CD4-positive, alpha-beta memory T cell (primary cell): Measurements from ENCODE around the gene UTP15. TPM values are rescaled to one million over a fixed set of nuclear protein-coding genes. Genes with fewer than 3 reads are reported as not detected.

Source experiments
- CTCF ChIA-PET: fragments of 350-600 bp; sonication (Branson Sonifier 250); formaldehyde crosslinking; loops from one replicate; lab custom pipeline; 2021; ENCODE audit warnings: inconsistent platforms; ENCODE audit not compliant: partially characterized antibody; lab: Charles Lee
- POLR2A ChIA-PET: fragments of 350-600 bp; sonication (Branson Sonifier 250); formaldehyde crosslinking; loops from one replicate; lab custom pipeline; 2021; ENCODE audit not compliant: partially characterized antibody; lab: Charles Lee
- DNase-seq, 5 donors: peaks; one replicate each; pipeline versions ENCODE4 v3.0.0 to v3.0.0-alpha.2; 2020 to 2022; ENCODE audit warnings: mixed read lengths in 1 of 5
- H3K27ac ChIP-seq: one replicate; pipeline ENCODE4 v1.7.0; 2013; ENCODE audit warnings: low read depth, low read length
- H3K27me3 ChIP-seq: 2 replicates; pipeline ENCODE4 v1.7.0; 2013; ENCODE audit warnings: mild to moderate bottlenecking, low read length, moderate library complexity; ENCODE audit not compliant: insufficient read depth
- H3K36me3 ChIP-seq: 2 replicates; pipeline ENCODE4 v1.7.0; 2013; ENCODE audit warnings: mild to moderate bottlenecking, low read length, moderate library complexity; ENCODE audit not compliant: insufficient read depth
- H3K4me1 ChIP-seq: 2 replicates; pipeline ENCODE4 v1.7.0; 2013; ENCODE audit warnings: mild to moderate bottlenecking, low read length, moderate library complexity; ENCODE audit not compliant: insufficient read depth
- H3K4me3 ChIP-seq, 2 donors: one replicate each; pipeline ENCODE4 v1.7.0; 2013; ENCODE audit warnings: low read length in 2 of 2, mild to moderate bottlenecking in 1 of 2
- H3K9me3 ChIP-seq, 2 donors: one replicate each; pipeline ENCODE4 v1.7.0; 2013; ENCODE audit warnings: low read length in 2 of 2, control low read depth in 1 of 2; ENCODE audit not compliant: control insufficient read depth in 1 of 2
- H3K27ac Mint-ChIP-seq, 7 donors: one replicate each; pipeline ENCODE4 v1.8.0; 2020 to 2021; ENCODE audit warnings: mixed read lengths in 7 of 7, mild to moderate bottlenecking in 6 of 7, inconsistent platforms in 3 of 7, moderate library complexity in 3 of 7
- H3K27me3 Mint-ChIP-seq, 2 donors: one replicate each; pipeline ENCODE4 v1.8.0; 2020 to 2021; ENCODE audit warnings: mixed read lengths in 2 of 2
- H3K36me3 Mint-ChIP-seq, 2 donors: one replicate each; pipeline ENCODE4 v1.8.0; 2020 to 2021; ENCODE audit warnings: mixed read lengths in 2 of 2, inconsistent platforms in 1 of 2, mild to moderate bottlenecking in 1 of 2
- H3K4me1 Mint-ChIP-seq, 4 donors: one replicate each; pipeline ENCODE4 v1.8.0; 2020 to 2021; ENCODE audit warnings: mixed read lengths in 4 of 4, mild to moderate bottlenecking in 1 of 4
- H3K4me3 Mint-ChIP-seq, 8 donors: one replicate each; pipeline ENCODE4 v1.8.0; 2020 to 2021; ENCODE audit warnings: mixed read lengths in 8 of 8, mild to moderate bottlenecking in 7 of 8, moderate library complexity in 6 of 8, inconsistent platforms in 3 of 8
- H3K9me3 Mint-ChIP-seq, 8 donors: one replicate each; pipeline ENCODE4 v1.8.0; 2020 to 2021; ENCODE audit warnings: mixed read lengths in 8 of 8, mild to moderate bottlenecking in 5 of 8, inconsistent platforms in 3 of 8, moderate library complexity in 1 of 8
- intact Hi-C: fragments of 100-400 bp; cut with micrococcal nuclease; formaldehyde crosslinking; loops from one replicate; pipeline ENCODE4 v1.15.1; 2023
- polyA plus RNA-seq, 2 donors: library from polyadenylated mRNA; unstranded; fragments of 300-500 nt; fragmentation: Illumina TruSeq; gene quantifications; one replicate each; pipeline ENCODE4 v1.2.3, GENCODE V29; 2021
- total RNA-seq, 2 experiments: library from RNA; stranded (reverse); gene quantifications; one replicate each; pipeline ENCODE4 v1.2.3, GENCODE V29; 2021

The UTP15 gene
- total and polyA plus RNA-seq, 4 experiments from 2014 or later: 5.0 to 22.7 (median 17.7) TPM

- DNase-seq: no peak
- POLR2A ChIA-PET: no interaction called here
- intact Hi-C loops: no loop called here
- no peaks in the 10 kb centered on the region for H3K9me3 ChIP-seq
- CTCF ChIA-PET: no interaction called here
- H3K27ac Mint-ChIP-seq: peak overlapping the region in 1 of 7 donors; percentile 37
- no peak overlapping the region for H3K27ac ChIP-seq
- peaks cover 2% of the 10 kb centered on the region for H3K4me1 ChIP-seq
- H3K36me3 ChIP-seq: no peaks in the 10 kb centered on the region
- H3K36me3 Mint-ChIP-seq: no peaks in the 10 kb centered on the region
- no peak overlapping the region for H3K4me3 Mint-ChIP-seq
- peaks cover 20 to 24% of the 10 kb centered on the region in 2 donors for H3K27me3 Mint-ChIP-seq
- no peak overlapping the region for H3K4me3 ChIP-seq
- H3K9me3 Mint-ChIP-seq: no peaks in the 10 kb centered on the region
- peaks cover 7% of the 10 kb centered on the region for H3K27me3 ChIP-seq
- H3K4me1 Mint-ChIP-seq: peaks cover 0 to 8% (median under 1%) of the 10 kb centered on the region in 4 donors
Measured at GRCh38 chr5:73631500-73631899, 66.0 kb downstream of the UTP15 start.

Other genes starting within 250 kb of the UTP15 start
- gene FOXD1, start 117.0 kb upstream of the UTP15 start, total RNA-seq: not detected
- gene FOXD1, start 117.0 kb upstream of the UTP15 start, polyA plus RNA-seq: under 1 TPM in 1 of 2 donors, not detected in 1; 0.08 TPM
- gene BTF3, start 67.3 kb upstream of the UTP15 start, total RNA-seq: 100 to 1,000 TPM; 538 to 557 TPM
- gene BTF3, start 67.3 kb upstream of the UTP15 start, polyA plus RNA-seq: 100 to 1,000 TPM; 757 to 779 TPM
- gene ANKRA2, start 104 bp upstream of the UTP15 start, total RNA-seq: 10 to 100 TPM; 51.9 to 59.4 TPM
- gene ANKRA2, start 104 bp upstream of the UTP15 start, polyA plus RNA-seq: 10 to 100 TPM; 15.9 to 28.4 TPM
- not detected for gene ARHGEF28, start 60.5 kb downstream of the UTP15 start, total RNA-seq
- not detected for gene ARHGEF28, start 60.5 kb downstream of the UTP15 start, polyA plus RNA-seq